Measurements from ENCODE around the gene FILIP1L. TPM values are rescaled to one million over a fixed set of nuclear protein-coding genes. Genes with fewer than 3 reads are reported as not detected.

FILIP1L gene
- total RNA-seq, 1 donor from 2014 or later = 4.5 TPM

GRCh38 chr3:100120693-100121092 lies 6.4 kb upstream of the FILIP1L start:
- intact Hi-C loops (cut with micrococcal nuclease) = no loop called here
- Mint-ChIP-seq H3K9me3 (no peaks in the 10 kb centered on the region), H3K27ac (no peak overlapping the region), H3K4me3 (ENCODE audit: low read depth) (no peak overlapping the region), H3K27me3 (ENCODE audit: low read depth) (no peaks in the 10 kb centered on the region), H3K36me3 (ENCODE audit: low read depth) (no peaks in the 10 kb centered on the region), H3K4me1 (ENCODE audit: low read depth) (no peaks in the 10 kb centered on the region)
- no peak for DNase-seq (ENCODE audit: low spot score)

GRCh38 chr3:100120012-100120411 lies 5.7 kb upstream of the FILIP1L start:
- no peak for DNase-seq (ENCODE audit: low spot score)
- no peak overlapping the region for H3K27ac Mint-ChIP-seq
- no peaks in the 10 kb centered on the region for H3K9me3 Mint-ChIP-seq
- intact Hi-C loops (cut with micrococcal nuclease) = no loop called here
- no peaks in the 10 kb centered on the region for H3K36me3 Mint-ChIP-seq (ENCODE audit: low read depth)
- no peaks in the 10 kb centered on the region for H3K27me3 Mint-ChIP-seq (ENCODE audit: low read depth)
- H3K4me1 Mint-ChIP-seq (ENCODE audit: low read depth) = no peaks in the 10 kb centered on the region
- H3K4me3 Mint-ChIP-seq (ENCODE audit: low read depth) = no peak overlapping the region

DNA sequence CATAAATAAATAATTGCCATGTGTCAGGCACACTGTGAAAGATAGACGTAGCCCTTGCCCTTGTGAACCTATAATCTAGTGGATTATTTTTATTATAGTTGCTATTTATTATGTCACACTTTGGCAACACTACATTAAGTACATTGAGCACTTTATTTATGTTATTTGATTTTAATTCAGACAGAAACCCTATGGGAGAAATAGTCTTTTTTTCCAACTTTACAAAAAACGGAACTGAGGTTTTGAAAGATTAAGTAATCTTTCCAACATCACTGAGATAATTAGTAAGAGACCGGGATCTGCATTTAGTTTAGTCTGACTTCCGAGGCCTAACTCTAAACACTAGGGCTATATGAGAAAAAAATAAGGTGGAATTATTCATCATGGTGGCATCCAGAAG lies 2.8 kb upstream of the FILIP1L start:
- no peak for DNase-seq (ENCODE audit: low spot score)
- Mint-ChIP-seq H3K36me3 (ENCODE audit: low read depth) (no peaks in the 10 kb centered on the region), H3K4me3 (ENCODE audit: low read depth) (no peak overlapping the region), H3K27ac (no peak overlapping the region), H3K4me1 (ENCODE audit: low read depth) (peaks cover 5% of the 10 kb centered on the region), H3K9me3 (no peaks in the 10 kb centered on the region), H3K27me3 (ENCODE audit: low read depth) (no peaks in the 10 kb centered on the region)
- intact Hi-C loops (cut with micrococcal nuclease) = no loop called here

GRCh38 chr3:100113723-100114412 lies 433 bp downstream of the FILIP1L start:
- Mint-ChIP-seq H3K4me1 (ENCODE audit: low read depth) (peaks cover 13% of the 10 kb centered on the region), H3K27ac (no peak overlapping the region), H3K9me3 (no peaks in the 10 kb centered on the region), H3K4me3 (ENCODE audit: low read depth) (no peak overlapping the region), H3K36me3 (ENCODE audit: low read depth) (peaks cover 19% of the 10 kb centered on the region), H3K27me3 (ENCODE audit: low read depth) (no peaks in the 10 kb centered on the region)
- DNase-seq (ENCODE audit: low spot score) = no peak
- intact Hi-C loops (cut with micrococcal nuclease) = no loop called here

DNA sequence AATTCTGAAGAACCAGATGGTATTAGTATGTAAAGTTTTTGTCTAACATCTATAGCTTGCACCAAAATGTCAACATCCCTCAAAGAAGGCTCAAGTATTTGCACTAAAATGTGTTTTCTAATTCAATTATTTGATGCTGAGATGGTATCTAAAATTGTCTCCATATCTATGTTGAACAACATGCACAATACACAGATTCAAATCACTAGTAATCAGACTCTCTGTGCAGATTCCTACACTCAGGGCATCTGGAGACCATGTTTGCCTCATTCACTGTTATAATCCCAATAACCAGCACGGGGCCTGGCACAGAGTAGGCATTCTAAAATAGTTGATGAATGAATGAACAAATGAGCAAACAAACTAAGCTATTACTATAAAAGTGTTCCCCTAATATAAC lies 2.6 kb downstream of the FILIP1L start:
- intact Hi-C loops (cut with micrococcal nuclease) = no loop called here
- H3K9me3 Mint-ChIP-seq = no peaks in the 10 kb centered on the region
- H3K4me1 Mint-ChIP-seq (ENCODE audit: low read depth) = peaks cover 20% of the 10 kb centered on the region
- H3K27me3 Mint-ChIP-seq (ENCODE audit: low read depth) = no peaks in the 10 kb centered on the region
- peaks cover 27% of the 10 kb centered on the region for H3K36me3 Mint-ChIP-seq (ENCODE audit: low read depth)
- no peak overlapping the region for H3K27ac Mint-ChIP-seq
- no peak overlapping the region for H3K4me3 Mint-ChIP-seq (ENCODE audit: low read depth)
- no peak for DNase-seq (ENCODE audit: low spot score)

DNA sequence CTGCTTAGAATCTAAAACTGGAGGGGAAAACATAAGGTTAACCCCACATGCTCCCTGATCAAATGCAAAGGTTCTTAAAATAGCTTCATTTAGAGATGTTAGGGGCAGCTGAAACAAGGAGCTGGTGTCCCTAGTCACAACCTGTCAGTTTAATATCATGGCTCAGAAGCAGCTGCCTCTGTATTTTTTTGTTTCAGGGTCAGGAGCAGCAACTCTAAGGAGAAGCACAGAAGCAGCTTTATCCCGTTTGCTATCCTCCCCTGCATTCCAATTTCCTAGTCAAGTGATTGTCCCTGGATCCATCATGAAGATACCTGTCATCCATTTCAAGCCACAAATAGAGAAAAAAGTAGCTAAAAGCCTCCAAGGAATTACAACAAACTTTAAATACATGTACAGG lies 4.1 kb downstream of the FILIP1L start:
- Mint-ChIP-seq H3K36me3 (ENCODE audit: low read depth) (peaks cover 34% of the 10 kb centered on the region), H3K9me3 (no peaks in the 10 kb centered on the region), H3K27me3 (ENCODE audit: low read depth) (no peaks in the 10 kb centered on the region), H3K27ac (no peak overlapping the region), H3K4me1 (ENCODE audit: low read depth) (peaks cover 35% of the 10 kb centered on the region), H3K4me3 (ENCODE audit: low read depth) (no peak overlapping the region)
- intact Hi-C loops (cut with micrococcal nuclease) = no loop called here
- no peak for DNase-seq (ENCODE audit: low spot score)

GRCh38 chr3:100108464-100109079 lies 5.7 kb downstream of the FILIP1L start:
- Mint-ChIP-seq H3K27ac (no peak overlapping the region), H3K9me3 (no peaks in the 10 kb centered on the region), H3K36me3 (ENCODE audit: low read depth) (peaks cover 49% of the 10 kb centered on the region), H3K4me1 (ENCODE audit: low read depth) (peaks cover 48% of the 10 kb centered on the region), H3K27me3 (ENCODE audit: low read depth) (no peaks in the 10 kb centered on the region), H3K4me3 (ENCODE audit: low read depth) (no peak overlapping the region)
- DNase-seq (ENCODE audit: low spot score) = no peak
- intact Hi-C loops (cut with micrococcal nuclease) = no loop called here

GRCh38 chr3:100107221-100107814 lies 7.0 kb downstream of the FILIP1L start:
- Mint-ChIP-seq H3K27me3 (ENCODE audit: low read depth) (no peaks in the 10 kb centered on the region), H3K4me1 (ENCODE audit: low read depth) (peaks cover 52% of the 10 kb centered on the region), H3K9me3 (no peaks in the 10 kb centered on the region), H3K27ac (no peak overlapping the region), H3K36me3 (ENCODE audit: low read depth) (peaks cover 61% of the 10 kb centered on the region), H3K4me3 (ENCODE audit: low read depth) (no peak overlapping the region)
- no peak for DNase-seq (ENCODE audit: low spot score)
- intact Hi-C loops (cut with micrococcal nuclease) = no loop called here

DNA sequence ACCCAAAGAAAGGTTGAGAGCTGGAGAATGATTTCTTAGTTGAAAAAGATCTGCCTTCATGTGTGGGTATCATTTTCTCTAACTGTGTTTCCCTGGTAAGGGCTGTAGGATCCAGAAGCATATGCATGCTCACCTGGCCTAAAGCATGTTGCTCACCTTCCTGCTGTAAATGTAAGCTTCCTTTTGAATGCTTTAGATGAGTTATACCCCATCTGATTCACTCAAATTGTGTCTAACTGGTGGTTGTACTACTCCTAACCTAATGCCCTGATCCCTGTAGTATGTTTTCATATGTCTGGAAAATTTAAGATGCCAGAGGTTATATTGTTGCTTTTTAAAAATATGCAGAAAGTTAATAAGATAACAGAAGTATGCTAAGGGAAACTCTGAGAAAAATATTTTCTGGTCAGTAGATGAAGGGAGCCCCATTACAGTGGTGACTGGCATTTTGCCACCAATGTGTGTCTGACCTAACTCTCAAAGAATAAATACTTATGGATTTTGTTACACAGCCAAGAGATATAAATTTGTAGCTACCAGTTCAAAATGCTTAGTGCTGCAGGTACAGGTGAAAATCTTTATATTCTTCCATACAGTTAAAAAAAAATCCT lies 7.7 kb downstream of the FILIP1L start:
- no peak for DNase-seq (ENCODE audit: low spot score)
- no peaks in the 10 kb centered on the region for H3K9me3 Mint-ChIP-seq
- peaks cover 52% of the 10 kb centered on the region for H3K4me1 Mint-ChIP-seq (ENCODE audit: low read depth)
- intact Hi-C loops (cut with micrococcal nuclease) = no loop called here
- H3K27me3 Mint-ChIP-seq (ENCODE audit: low read depth) = no peaks in the 10 kb centered on the region
- peaks cover 57% of the 10 kb centered on the region for H3K36me3 Mint-ChIP-seq (ENCODE audit: low read depth)
- H3K27ac Mint-ChIP-seq = no peak overlapping the region
- no peak overlapping the region for H3K4me3 Mint-ChIP-seq (ENCODE audit: low read depth)

DNA sequence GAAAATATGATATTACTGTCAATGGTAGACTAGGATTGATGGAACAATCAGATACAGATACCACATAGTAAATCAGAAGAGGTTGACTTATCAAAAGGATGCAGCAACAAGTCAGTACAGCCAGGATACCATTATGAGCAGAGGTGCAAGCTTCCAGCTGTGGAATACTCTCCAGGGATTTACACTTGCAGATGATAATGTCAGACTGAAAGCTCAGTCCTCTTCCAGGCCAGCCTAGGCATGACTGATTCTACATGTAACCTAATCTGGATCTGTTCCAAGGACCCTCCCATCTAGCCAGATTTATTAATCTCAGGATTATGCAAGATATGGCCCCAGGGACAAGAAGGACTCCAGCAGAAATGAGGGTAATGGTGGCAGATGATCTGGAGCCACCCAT lies 8.2 kb downstream of the FILIP1L start:
- Mint-ChIP-seq H3K36me3 (ENCODE audit: low read depth) (peaks cover 59% of the 10 kb centered on the region), H3K27ac (peak overlapping the region; percentile 32), H3K27me3 (ENCODE audit: low read depth) (no peaks in the 10 kb centered on the region), H3K9me3 (no peaks in the 10 kb centered on the region), H3K4me3 (ENCODE audit: low read depth) (no peak overlapping the region), H3K4me1 (ENCODE audit: low read depth) (peaks cover 50% of the 10 kb centered on the region)
- intact Hi-C loops (cut with micrococcal nuclease) = no loop called here
- no peak for DNase-seq (ENCODE audit: low spot score)

DNA sequence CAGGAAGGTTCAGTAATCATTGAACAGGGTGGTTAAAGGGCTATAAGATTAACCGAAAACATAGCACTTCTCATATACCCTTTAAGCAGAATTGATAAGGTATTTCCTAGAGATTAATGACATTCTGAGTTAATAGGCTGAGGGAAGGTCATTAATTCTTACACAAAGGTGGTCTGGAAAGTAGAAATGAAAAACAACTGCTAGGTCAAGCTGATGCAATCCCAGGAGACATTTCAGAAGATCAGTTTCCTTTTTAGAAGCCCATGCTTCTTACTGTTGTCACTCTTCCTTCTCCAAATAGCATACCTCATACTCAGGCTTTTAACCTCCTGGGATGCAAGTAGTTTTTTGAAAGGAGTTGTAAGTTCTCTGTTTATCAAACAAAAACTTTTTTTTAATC lies 8.8 kb downstream of the FILIP1L start:
- Mint-ChIP-seq H3K4me1 (ENCODE audit: low read depth) (peaks cover 46% of the 10 kb centered on the region), H3K36me3 (ENCODE audit: low read depth) (peaks cover 60% of the 10 kb centered on the region), H3K27ac (peak overlapping the region; percentile 32), H3K9me3 (no peaks in the 10 kb centered on the region), H3K27me3 (ENCODE audit: low read depth) (no peaks in the 10 kb centered on the region), H3K4me3 (ENCODE audit: low read depth) (no peak overlapping the region)
- intact Hi-C loops (cut with micrococcal nuclease) = loop anchor here (2.0 kb wide), 1 partner anchor 15 kb away; no protein-coding TSS in a partner anchor
- no peak for DNase-seq (ENCODE audit: low spot score)

DNA sequence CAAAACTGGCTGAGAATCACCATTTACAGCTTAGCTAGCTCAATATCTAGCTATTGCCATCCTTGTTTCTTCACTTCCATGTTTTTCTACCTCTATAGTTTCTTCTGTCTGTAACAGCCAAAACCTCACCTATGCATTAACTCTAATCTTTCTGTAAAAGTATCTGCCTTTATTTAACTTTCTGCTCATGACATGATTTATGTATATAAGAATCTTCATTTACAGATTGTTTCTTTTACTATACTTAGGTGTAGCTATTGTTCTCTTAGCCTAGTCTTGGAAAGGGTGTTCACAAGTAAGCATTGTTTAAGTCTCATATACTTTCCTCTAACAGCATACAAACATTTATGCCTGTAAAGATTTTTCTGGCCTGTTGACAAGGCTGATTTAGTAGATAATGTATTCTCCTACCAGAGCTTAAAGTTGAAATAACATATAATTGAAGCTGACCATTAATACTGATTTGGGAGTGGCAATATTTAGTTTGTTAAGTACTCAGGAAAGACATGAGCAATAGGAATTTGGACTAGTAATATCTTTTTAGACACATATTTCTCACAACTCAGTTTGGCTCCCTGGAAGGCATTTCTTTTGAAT lies 9.4 kb downstream of the FILIP1L start:
- intact Hi-C loops (cut with micrococcal nuclease) = loop anchor here (2.0 kb wide), 1 partner anchor 14 kb away; no protein-coding TSS in a partner anchor
- Mint-ChIP-seq H3K4me3 (ENCODE audit: low read depth) (no peak overlapping the region), H3K27me3 (ENCODE audit: low read depth) (no peaks in the 10 kb centered on the region), H3K9me3 (no peaks in the 10 kb centered on the region), H3K27ac (peak overlapping the region; percentile 32), H3K36me3 (ENCODE audit: low read depth) (peaks cover 57% of the 10 kb centered on the region), H3K4me1 (ENCODE audit: low read depth) (peaks cover 44% of the 10 kb centered on the region)
- no peak for DNase-seq (ENCODE audit: low spot score)

DNA sequence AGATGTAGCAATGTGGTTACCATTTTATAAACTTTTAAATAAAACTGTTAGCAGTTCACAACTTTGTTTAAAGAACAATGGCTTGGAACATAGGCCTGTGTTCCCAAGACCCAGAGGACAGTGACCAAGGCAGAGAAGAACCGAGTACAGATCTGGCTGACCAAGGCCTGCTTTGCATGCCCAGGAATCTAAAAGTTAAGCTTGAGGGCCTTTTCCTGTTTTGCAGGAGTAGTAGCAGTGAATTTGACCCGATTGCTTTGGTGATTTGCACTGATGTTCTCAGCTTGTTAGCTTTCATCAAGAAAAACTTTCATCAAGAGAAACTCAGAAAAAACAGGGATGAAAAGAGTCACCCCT lies 9.9 kb downstream of the FILIP1L start:
- intact Hi-C loops (cut with micrococcal nuclease) = loop anchor here (2.0 kb wide), 1 partner anchor 14 kb away; no protein-coding TSS in a partner anchor
- Mint-ChIP-seq H3K4me3 (ENCODE audit: low read depth) (no peak overlapping the region), H3K36me3 (ENCODE audit: low read depth) (peaks cover 52% of the 10 kb centered on the region)

More for the DNA sequence above, 9.9 kb downstream of the FILIP1L start:
- Mint-ChIP-seq H3K9me3 (no peaks in the 10 kb centered on the region), H3K27me3 (ENCODE audit: low read depth) (no peaks in the 10 kb centered on the region), H3K4me1 (ENCODE audit: low read depth) (peaks cover 44% of the 10 kb centered on the region), H3K27ac (peak overlapping the region; percentile 72)
- DNase-seq (ENCODE audit: low spot score) = no peak
